BLaER1 (cell line): Measurements from ENCODE around the gene EVI2B.

Experiments used
- H3K27ac ChIP-seq: shearing (Covaris generic); formaldehyde crosslinking; 2 replicates; pipeline ENCODE4 v1.8.1; 2022
- H3K27me3 ChIP-seq: shearing (Covaris generic); formaldehyde crosslinking; 2 replicates; pipeline ENCODE4 v1.8.1; 2022
- H3K36me3 ChIP-seq: shearing (Covaris generic); formaldehyde crosslinking; 2 replicates; pipeline ENCODE4 v1.8.1; 2022
- H3K4me1 ChIP-seq: shearing (Covaris generic); formaldehyde crosslinking; 2 replicates; pipeline ENCODE4 v1.8.1; 2022
- H3K4me2 ChIP-seq: shearing (Covaris generic); formaldehyde crosslinking; 2 replicates; pipeline ENCODE4 v1.8.1; 2022
- H3K4me3 ChIP-seq: shearing (Covaris generic); formaldehyde crosslinking; 2 replicates; pipeline ENCODE4 v1.8.1; 2022
- H3K9ac ChIP-seq: shearing (Covaris generic); formaldehyde crosslinking; 2 replicates; pipeline ENCODE4 v1.8.1; 2022
- H3K9me3 ChIP-seq: shearing (Covaris generic); formaldehyde crosslinking; 2 replicates; pipeline ENCODE4 v1.8.1; 2022
- H4K20me1 ChIP-seq: shearing (Covaris generic); formaldehyde crosslinking; 2 replicates; pipeline ENCODE4 v1.8.1; 2022
- Cebpa-rat ChIP-seq: shearing (Covaris generic); IDR thresholded peaks from 2 replicates; pipeline ENCODE4 v1.8.1; 2022

Gene EVI2B

DNA sequence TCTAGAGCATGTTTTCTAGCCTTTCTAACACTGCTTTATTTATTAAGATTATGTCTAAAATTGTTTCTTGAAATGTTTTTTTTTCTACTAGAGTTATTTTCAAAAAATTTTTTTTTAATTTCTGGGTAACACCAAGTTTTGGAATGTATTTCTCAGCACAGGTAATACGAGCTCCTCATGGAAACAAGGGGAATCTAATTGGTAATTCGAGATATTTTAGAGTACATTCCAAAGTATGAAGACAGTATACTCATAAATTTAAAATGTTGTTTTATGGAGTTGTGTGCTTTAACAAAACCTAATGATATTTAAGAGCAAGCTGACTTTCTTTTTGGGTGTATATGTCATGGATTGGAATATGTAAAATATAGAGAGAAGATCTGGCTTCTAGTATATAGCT lies 59.2 kb downstream of the EVI2B start:
- no peaks in the 10 kb centered on the region for H3K9me3 ChIP-seq
- no peak overlapping the region for H3K4me2 ChIP-seq

More for the DNA sequence above, 59.2 kb downstream of the EVI2B start:
- H3K36me3 ChIP-seq = peaks cover 3% of the 10 kb centered on the region
- H3K27ac ChIP-seq = no peak overlapping the region
- no peak overlapping the region for H3K4me3 ChIP-seq
- no peaks in the 10 kb centered on the region for H4K20me1 ChIP-seq
- no peaks in the 10 kb centered on the region for H3K27me3 ChIP-seq
- TF ChIP-seq Cebpa-rat = no peak
- peaks cover 15% of the 10 kb centered on the region for H3K4me1 ChIP-seq
- H3K9ac ChIP-seq = no peak overlapping the region
